ENCODE data around the gene LMF1.
"Not testable (repeated sequence)": the region's sequence is repeated elsewhere in the genome, so short reads cannot be mapped to it uniquely, and the experiment has no call there.

Gene LMF1

GRCh38 chr16:951660-952301 is 19.0 kb downstream of the LMF1 start:
- H3K4me3 ChIP-seq (ENCODE audit: low read length in 2 of 2) = no peak overlapping the region
- peaks cover 2 to 12% of the 10 kb centered on the region in 2 donors for H3K36me3 ChIP-seq (ENCODE audit: control insufficient read depth in 2 of 2, insufficient read depth in 2 of 2, low read length in 2 of 2)
- no peak overlapping the region for H3K27ac ChIP-seq (ENCODE audit: low read depth in 2 of 2, low read length in 2 of 2)
- H3K9me3 ChIP-seq (ENCODE audit: control insufficient read depth in 2 of 2, low read length in 2 of 2) = no peaks in the 10 kb centered on the region
- no peaks in the 10 kb centered on the region for H3K27me3 ChIP-seq (ENCODE audit: control insufficient read depth in 2 of 2, insufficient read depth in 2 of 2, low read length in 2 of 2)
- H3K4me1 ChIP-seq (ENCODE audit: control insufficient read depth in 2 of 2, insufficient read depth in 2 of 2, low read length in 2 of 2) = no peaks in the 10 kb centered on the region
- H3K9ac ChIP-seq (ENCODE audit: low read depth in 1 of 2, low read length in 2 of 2) = no peak overlapping the region

GRCh38 chr16:950733-951573 is 19.8 kb downstream of the LMF1 start:
- H3K4me3 ChIP-seq (ENCODE audit: low read length in 2 of 2); H3K27me3 ChIP-seq (ENCODE audit: control insufficient read depth in 2 of 2, insufficient read depth in 2 of 2, low read length in 2 of 2); H3K4me1 ChIP-seq (ENCODE audit: control insufficient read depth in 2 of 2, insufficient read depth in 2 of 2, low read length in 2 of 2); H3K9ac ChIP-seq (ENCODE audit: low read depth in 1 of 2, low read length in 2 of 2); H3K27ac ChIP-seq (ENCODE audit: low read depth in 2 of 2, low read length in 2 of 2); H3K9me3 ChIP-seq (ENCODE audit: control insufficient read depth in 2 of 2, low read length in 2 of 2): not testable (repeated sequence)
- H3K36me3 ChIP-seq (ENCODE audit: control insufficient read depth in 2 of 2, insufficient read depth in 2 of 2, low read length in 2 of 2) = peaks cover 4 to 14% of the 10 kb centered on the region in 2 donors

GRCh38 chr16:948767-949166 is 22.0 kb downstream of the LMF1 start:
- H3K36me3 ChIP-seq (ENCODE audit: control insufficient read depth in 2 of 2, insufficient read depth in 2 of 2, low read length in 2 of 2) = peaks cover 4 to 13% of the 10 kb centered on the region in 2 donors
- H3K9me3 ChIP-seq (ENCODE audit: control insufficient read depth in 2 of 2, low read length in 2 of 2); H3K4me1 ChIP-seq (ENCODE audit: control insufficient read depth in 2 of 2, insufficient read depth in 2 of 2, low read length in 2 of 2); H3K27ac ChIP-seq (ENCODE audit: low read depth in 2 of 2, low read length in 2 of 2); H3K9ac ChIP-seq (ENCODE audit: low read depth in 1 of 2, low read length in 2 of 2); H3K27me3 ChIP-seq (ENCODE audit: control insufficient read depth in 2 of 2, insufficient read depth in 2 of 2, low read length in 2 of 2); H3K4me3 ChIP-seq (ENCODE audit: low read length in 2 of 2): not testable (repeated sequence)

- not testable (repeated sequence) for H3K4me3 ChIP-seq (ENCODE audit: low read length in 2 of 2); H3K27me3 ChIP-seq (ENCODE audit: control insufficient read depth in 2 of 2, insufficient read depth in 2 of 2, low read length in 2 of 2); H3K4me1 ChIP-seq (ENCODE audit: control insufficient read depth in 2 of 2, insufficient read depth in 2 of 2, low read length in 2 of 2); H3K9me3 ChIP-seq (ENCODE audit: control insufficient read depth in 2 of 2, low read length in 2 of 2); H3K27ac ChIP-seq (ENCODE audit: low read depth in 2 of 2, low read length in 2 of 2); H3K9ac ChIP-seq (ENCODE audit: low read depth in 1 of 2, low read length in 2 of 2)
- H3K36me3 ChIP-seq (ENCODE audit: control insufficient read depth in 2 of 2, insufficient read depth in 2 of 2, low read length in 2 of 2) = peaks cover 4 to 13% of the 10 kb centered on the region in 2 donors
Observed at GRCh38 chr16:947922-948303, 22.9 kb downstream of the LMF1 start.

GRCh38 chr16:947255-947921 is 23.4 kb downstream of the LMF1 start:
- peaks cover 4 to 13% of the 10 kb centered on the region in 2 donors for H3K36me3 ChIP-seq (ENCODE audit: control insufficient read depth in 2 of 2, insufficient read depth in 2 of 2, low read length in 2 of 2)

GRCh38 chr16:946048-946395 is 24.8 kb downstream of the LMF1 start:
- no peak overlapping the region for H3K4me3 ChIP-seq (ENCODE audit: low read length in 2 of 2)
- H3K4me1 ChIP-seq (ENCODE audit: control insufficient read depth in 2 of 2, insufficient read depth in 2 of 2, low read length in 2 of 2) = no peaks in the 10 kb centered on the region
- peaks cover 5 to 6% of the 10 kb centered on the region in 2 donors for H3K9me3 ChIP-seq (ENCODE audit: control insufficient read depth in 2 of 2, low read length in 2 of 2)
- no peaks in the 10 kb centered on the region for H3K27me3 ChIP-seq (ENCODE audit: control insufficient read depth in 2 of 2, insufficient read depth in 2 of 2, low read length in 2 of 2)
- peaks cover 4 to 13% of the 10 kb centered on the region in 2 donors for H3K36me3 ChIP-seq (ENCODE audit: control insufficient read depth in 2 of 2, insufficient read depth in 2 of 2, low read length in 2 of 2)
- no peak overlapping the region for H3K27ac ChIP-seq (ENCODE audit: low read depth in 2 of 2, low read length in 2 of 2)
- H3K9ac ChIP-seq (ENCODE audit: low read depth in 1 of 2, low read length in 2 of 2) = no peak overlapping the region

More at GRCh38 chr16:947255-947921, 23.4 kb downstream of the LMF1 start:
- H3K4me1 ChIP-seq (ENCODE audit: control insufficient read depth in 2 of 2, insufficient read depth in 2 of 2, low read length in 2 of 2) = no peaks in the 10 kb centered on the region
- no peak overlapping the region for H3K4me3 ChIP-seq (ENCODE audit: low read length in 2 of 2)
- no peak overlapping the region for H3K27ac ChIP-seq (ENCODE audit: low read depth in 2 of 2, low read length in 2 of 2)
- no peak overlapping the region for H3K9ac ChIP-seq (ENCODE audit: low read depth in 1 of 2, low read length in 2 of 2)
- H3K27me3 ChIP-seq (ENCODE audit: control insufficient read depth in 2 of 2, insufficient read depth in 2 of 2, low read length in 2 of 2) = no peaks in the 10 kb centered on the region
- peaks cover 2 to 3% of the 10 kb centered on the region in 2 donors for H3K9me3 ChIP-seq (ENCODE audit: control insufficient read depth in 2 of 2, low read length in 2 of 2)

- no peak overlapping the region for H3K4me3 ChIP-seq (ENCODE audit: low read length in 2 of 2)
- H3K27ac ChIP-seq (ENCODE audit: low read depth in 2 of 2, low read length in 2 of 2) = no peak overlapping the region
- H3K36me3 ChIP-seq (ENCODE audit: control insufficient read depth in 2 of 2, insufficient read depth in 2 of 2, low read length in 2 of 2) = peaks cover 4 to 13% of the 10 kb centered on the region in 2 donors
- peaks cover 5 to 6% of the 10 kb centered on the region in 2 donors for H3K9me3 ChIP-seq (ENCODE audit: control insufficient read depth in 2 of 2, low read length in 2 of 2)
- no peaks in the 10 kb centered on the region for H3K4me1 ChIP-seq (ENCODE audit: control insufficient read depth in 2 of 2, insufficient read depth in 2 of 2, low read length in 2 of 2)
- no peaks in the 10 kb centered on the region for H3K27me3 ChIP-seq (ENCODE audit: control insufficient read depth in 2 of 2, insufficient read depth in 2 of 2, low read length in 2 of 2)
- no peak overlapping the region for H3K9ac ChIP-seq (ENCODE audit: low read depth in 1 of 2, low read length in 2 of 2)
Observed at GRCh38 chr16:945271-946047, 25.3 kb downstream of the LMF1 start.

GRCh38 chr16:943971-944370 is 26.8 kb downstream of the LMF1 start:
- no peak overlapping the region for H3K9ac ChIP-seq (ENCODE audit: low read depth in 1 of 2, low read length in 2 of 2)
- H3K27ac ChIP-seq (ENCODE audit: low read depth in 2 of 2, low read length in 2 of 2) = no peak overlapping the region
- H3K4me1 ChIP-seq (ENCODE audit: control insufficient read depth in 2 of 2, insufficient read depth in 2 of 2, low read length in 2 of 2) = no peaks in the 10 kb centered on the region
- H3K27me3 ChIP-seq (ENCODE audit: control insufficient read depth in 2 of 2, insufficient read depth in 2 of 2, low read length in 2 of 2) = no peaks in the 10 kb centered on the region
- H3K9me3 ChIP-seq (ENCODE audit: control insufficient read depth in 2 of 2, low read length in 2 of 2) = peaks cover 5 to 6% of the 10 kb centered on the region in 2 donors
- no peak overlapping the region for H3K4me3 ChIP-seq (ENCODE audit: low read length in 2 of 2)
- peaks cover 4 to 13% of the 10 kb centered on the region in 2 donors for H3K36me3 ChIP-seq (ENCODE audit: control insufficient read depth in 2 of 2, insufficient read depth in 2 of 2, low read length in 2 of 2)

- H3K9me3 ChIP-seq (ENCODE audit: control insufficient read depth in 2 of 2, low read length in 2 of 2) = peaks cover 5 to 6% of the 10 kb centered on the region in 2 donors
- no peak overlapping the region for H3K9ac ChIP-seq (ENCODE audit: low read depth in 1 of 2, low read length in 2 of 2)
- H3K27me3 ChIP-seq (ENCODE audit: control insufficient read depth in 2 of 2, insufficient read depth in 2 of 2, low read length in 2 of 2) = no peaks in the 10 kb centered on the region
- H3K27ac ChIP-seq (ENCODE audit: low read depth in 2 of 2, low read length in 2 of 2) = no peak overlapping the region
- no peaks in the 10 kb centered on the region for H3K4me1 ChIP-seq (ENCODE audit: control insufficient read depth in 2 of 2, insufficient read depth in 2 of 2, low read length in 2 of 2)
- H3K4me3 ChIP-seq (ENCODE audit: low read length in 2 of 2) = no peak overlapping the region
- H3K36me3 ChIP-seq (ENCODE audit: control insufficient read depth in 2 of 2, insufficient read depth in 2 of 2, low read length in 2 of 2) = peaks cover 4 to 13% of the 10 kb centered on the region in 2 donors
Observed at GRCh38 chr16:942436-943060, 28.2 kb downstream of the LMF1 start.
